Measurements from ENCODE around the gene TAOK3. TPM values are rescaled to one million over a fixed set of nuclear protein-coding genes. Genes with fewer than 3 reads are reported as not detected.
A peak's percentile ranks its signal among the peaks of the same experiment; 100 is the strongest.

TAOK3 gene
- total and polyA plus RNA-seq, 10 of the 15 experiments (the other 5 are each of a cell fraction or from before 2014, with no cell fraction given), result 41.3 to 131 (median 57.8) TPM

DNA sequence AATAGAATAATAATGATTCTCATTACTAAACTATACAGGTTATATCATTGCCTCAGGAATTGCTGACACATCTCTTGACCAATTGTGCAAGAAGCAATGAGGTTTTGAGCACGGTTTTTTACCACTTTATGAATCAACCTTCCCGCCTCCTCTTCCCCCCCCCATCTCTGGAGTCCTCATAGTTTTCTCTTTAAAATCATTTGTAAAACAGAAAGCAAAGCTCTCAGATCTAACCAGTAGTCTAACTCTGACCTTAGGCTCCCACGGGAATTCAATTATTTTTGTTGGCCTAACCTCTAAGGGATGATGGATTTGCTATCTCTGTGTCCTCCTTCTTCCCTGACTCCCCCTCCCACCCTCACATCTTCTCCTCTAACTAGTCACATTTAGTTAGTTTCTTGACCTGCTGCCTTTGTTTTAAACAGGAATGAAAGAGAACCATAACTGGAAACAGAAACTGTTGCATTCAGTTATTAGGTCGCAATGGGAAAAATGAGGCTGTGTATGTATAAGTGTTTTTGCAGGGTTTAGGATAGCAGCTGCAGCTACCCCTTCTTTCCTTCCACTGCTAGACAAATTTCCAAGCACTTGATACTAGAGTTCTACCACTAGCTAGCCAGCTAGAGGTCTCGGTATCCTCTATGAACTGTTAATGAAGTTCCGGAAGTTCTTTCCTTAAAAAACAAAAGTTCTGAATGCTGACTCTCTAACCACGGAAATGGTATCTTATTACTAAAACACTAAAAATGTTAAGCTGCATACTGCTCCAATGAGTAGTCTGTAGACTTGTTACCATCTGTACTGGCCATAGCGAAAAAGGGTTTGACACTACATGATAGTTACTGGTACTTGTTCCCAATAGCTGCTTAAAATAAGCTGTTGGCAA lies 65.4 kb downstream of the TAOK3 start (continued):
- TF ChIP-seq NFYA (IDR thresholded peaks at IDR 0.05; ENCODE audit: borderline replicate concordance, low read depth, low read length) (no peak), ZBED1 (IDR thresholded peaks at IDR 0.05; ENCODE audit: borderline replicate concordance) (no peak), BCL11A (IDR thresholded peaks at IDR 0.05; ENCODE audit: low read depth, low read length) (peak; percentile 42; the same call in 1 of the 2 replicates), SUZ12 (IDR thresholded peaks at IDR 0.05; ENCODE audit: unreplicated experiment) (no peak), CBFB (IDR thresholded peaks at IDR 0.05; ENCODE audit: low read depth) (no peak), MYB (IDR thresholded peaks at IDR 0.05; ENCODE audit: borderline replicate concordance, low read depth, low read length) (no peak), PAX5 (IDR thresholded peaks at IDR 0.05; ENCODE audit: borderline replicate concordance, low read depth, low read length) (no peak), BACH1 (IDR thresholded peaks at IDR 0.05; ENCODE audit: borderline replicate concordance) (no peak), TCF3 (IDR thresholded peaks at IDR 0.05; ENCODE audit: borderline replicate concordance, insufficient read depth, low read depth, low read length) (no peak), ATF7 (IDR thresholded peaks at IDR 0.05; ENCODE audit: low read depth) (peak; percentile 32; the same call in 1 of the 2 replicates), SMAD5 (IDR thresholded peaks at IDR 0.05; ENCODE audit: low read depth) (no peak), NR2C1 (IDR thresholded peaks at IDR 0.05) (peak; percentile 44; the same call in 1 of the 2 replicates), SREBF1 (IDR thresholded peaks at IDR 0.05; ENCODE audit: low read length) (no peak), PML (IDR thresholded peaks at IDR 0.05; ENCODE audit: low read length) (no peak), NBN (IDR thresholded peaks at IDR 0.05) (0 out of 2 replicates have a peak, but pooled peaks have one; percentile 23), GATAD2B (conservative IDR thresholded peaks at IDR 0.05; ENCODE audit: low read depth) (no peak), PAX8 (IDR thresholded peaks at IDR 0.05) (0 out of 2 replicates have a peak, but pooled peaks have one; percentile 8)
- TF ChIP-seq, protein P1, sequence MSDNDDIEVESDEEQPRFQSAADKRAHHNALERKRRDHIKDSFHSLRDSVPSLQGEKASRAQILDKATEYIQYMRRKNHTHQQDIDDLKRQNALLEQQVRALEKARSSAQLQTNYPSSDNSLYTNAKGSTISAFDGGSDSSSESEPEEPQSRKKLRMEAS (IDR thresholded peaks at IDR 0.05; ENCODE audit: low read depth, low read length), result no peak
- TF ChIP-seq, protein P2, sequence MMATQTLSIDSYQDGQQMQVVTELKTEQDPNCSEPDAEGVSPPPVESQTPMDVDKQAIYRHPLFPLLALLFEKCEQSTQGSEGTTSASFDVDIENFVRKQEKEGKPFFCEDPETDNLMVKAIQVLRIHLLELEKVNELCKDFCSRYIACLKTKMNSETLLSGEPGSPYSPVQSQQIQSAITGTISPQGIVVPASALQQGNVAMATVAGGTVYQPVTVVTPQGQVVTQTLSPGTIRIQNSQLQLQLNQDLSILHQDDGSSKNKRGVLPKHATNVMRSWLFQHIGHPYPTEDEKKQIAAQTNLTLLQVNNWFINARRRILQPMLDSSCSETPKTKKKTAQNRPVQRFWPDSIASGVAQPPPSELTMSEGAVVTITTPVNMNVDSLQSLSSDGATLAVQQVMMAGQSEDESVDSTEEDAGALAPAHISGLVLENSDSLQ (IDR thresholded peaks at IDR 0.05), result peak; percentile 75
- TF ChIP-seq, protein P3, sequence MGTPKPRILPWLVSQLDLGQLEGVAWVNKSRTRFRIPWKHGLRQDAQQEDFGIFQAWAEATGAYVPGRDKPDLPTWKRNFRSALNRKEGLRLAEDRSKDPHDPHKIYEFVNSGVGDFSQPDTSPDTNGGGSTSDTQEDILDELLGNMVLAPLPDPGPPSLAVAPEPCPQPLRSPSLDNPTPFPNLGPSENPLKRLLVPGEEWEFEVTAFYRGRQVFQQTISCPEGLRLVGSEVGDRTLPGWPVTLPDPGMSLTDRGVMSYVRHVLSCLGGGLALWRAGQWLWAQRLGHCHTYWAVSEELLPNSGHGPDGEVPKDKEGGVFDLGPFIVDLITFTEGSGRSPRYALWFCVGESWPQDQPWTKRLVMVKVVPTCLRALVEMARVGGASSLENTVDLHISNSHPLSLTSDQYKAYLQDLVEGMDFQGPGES (IDR thresholded peaks at IDR 0.05), result no peak
- TF ChIP-seq, protein P4, sequence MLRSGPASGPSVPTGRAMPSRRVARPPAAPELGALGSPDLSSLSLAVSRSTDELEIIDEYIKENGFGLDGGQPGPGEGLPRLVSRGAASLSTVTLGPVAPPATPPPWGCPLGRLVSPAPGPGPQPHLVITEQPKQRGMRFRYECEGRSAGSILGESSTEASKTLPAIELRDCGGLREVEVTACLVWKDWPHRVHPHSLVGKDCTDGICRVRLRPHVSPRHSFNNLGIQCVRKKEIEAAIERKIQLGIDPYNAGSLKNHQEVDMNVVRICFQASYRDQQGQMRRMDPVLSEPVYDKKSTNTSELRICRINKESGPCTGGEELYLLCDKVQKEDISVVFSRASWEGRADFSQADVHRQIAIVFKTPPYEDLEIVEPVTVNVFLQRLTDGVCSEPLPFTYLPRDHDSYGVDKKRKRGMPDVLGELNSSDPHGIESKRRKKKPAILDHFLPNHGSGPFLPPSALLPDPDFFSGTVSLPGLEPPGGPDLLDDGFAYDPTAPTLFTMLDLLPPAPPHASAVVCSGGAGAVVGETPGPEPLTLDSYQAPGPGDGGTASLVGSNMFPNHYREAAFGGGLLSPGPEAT (IDR thresholded peaks at IDR 0.05; ENCODE audit: low read depth), result 0 out of 2 replicates have a peak, but pooled peaks have one; percentile 15
- TF ChIP-seq, protein P5, sequence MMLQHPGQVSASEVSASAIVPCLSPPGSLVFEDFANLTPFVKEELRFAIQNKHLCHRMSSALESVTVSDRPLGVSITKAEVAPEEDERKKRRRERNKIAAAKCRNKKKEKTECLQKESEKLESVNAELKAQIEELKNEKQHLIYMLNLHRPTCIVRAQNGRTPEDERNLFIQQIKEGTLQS (IDR thresholded peaks at IDR 0.05; ENCODE audit: borderline replicate concordance, extremely low read depth, low read depth, low read length), result no peak
- TF ChIP-seq, protein P6, sequence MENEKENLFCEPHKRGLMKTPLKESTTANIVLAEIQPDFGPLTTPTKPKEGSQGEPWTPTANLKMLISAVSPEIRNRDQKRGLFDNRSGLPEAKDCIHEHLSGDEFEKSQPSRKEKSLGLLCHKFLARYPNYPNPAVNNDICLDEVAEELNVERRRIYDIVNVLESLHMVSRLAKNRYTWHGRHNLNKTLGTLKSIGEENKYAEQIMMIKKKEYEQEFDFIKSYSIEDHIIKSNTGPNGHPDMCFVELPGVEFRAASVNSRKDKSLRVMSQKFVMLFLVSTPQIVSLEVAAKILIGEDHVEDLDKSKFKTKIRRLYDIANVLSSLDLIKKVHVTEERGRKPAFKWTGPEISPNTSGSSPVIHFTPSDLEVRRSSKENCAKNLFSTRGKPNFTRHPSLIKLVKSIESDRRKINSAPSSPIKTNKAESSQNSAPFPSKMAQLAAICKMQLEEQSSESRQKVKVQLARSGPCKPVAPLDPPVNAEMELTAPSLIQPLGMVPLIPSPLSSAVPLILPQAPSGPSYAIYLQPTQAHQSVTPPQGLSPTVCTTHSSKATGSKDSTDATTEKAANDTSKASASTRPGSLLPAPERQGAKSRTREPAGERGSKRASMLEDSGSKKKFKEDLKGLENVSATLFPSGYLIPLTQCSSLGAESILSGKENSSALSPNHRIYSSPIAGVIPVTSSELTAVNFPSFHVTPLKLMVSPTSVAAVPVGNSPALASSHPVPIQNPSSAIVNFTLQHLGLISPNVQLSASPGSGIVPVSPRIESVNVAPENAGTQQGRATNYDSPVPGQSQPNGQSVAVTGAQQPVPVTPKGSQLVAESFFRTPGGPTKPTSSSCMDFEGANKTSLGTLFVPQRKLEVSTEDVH (IDR thresholded peaks at IDR 0.05; ENCODE audit: low read depth, partially characterized antibody), result no peak
